ENCODE measurements around the gene TBC1D10B. TPM values are rescaled to one million over a fixed set of nuclear protein-coding genes. Genes with fewer than 3 reads are reported as not detected.
"Not testable (repeated sequence)": the region's sequence is repeated elsewhere in the genome, so short reads cannot be mapped to it uniquely, and the experiment has no call there.

TBC1D10B gene
- total RNA-seq, 2 experiments from 2014 or later, result 54.7 to 54.8 TPM

- ChIA-PET CTCF (no interaction called here), POLR2A (no interaction called here)
- no peaks in the 10 kb centered on the region for H3K9me3 Mint-ChIP-seq
- H3K4me1 Mint-ChIP-seq (ENCODE audit: low read depth), result peaks cover 6% of the 10 kb centered on the region
- H3K36me3 Mint-ChIP-seq, result peaks cover 4% of the 10 kb centered on the region
- no peaks in the 10 kb centered on the region for H3K27me3 Mint-ChIP-seq
- H3K27ac Mint-ChIP-seq, result no peak overlapping the region
- intact Hi-C loops (cut with micrococcal nuclease), result no loop called here
- H3K4me3 Mint-ChIP-seq, result no peak overlapping the region
- no peak for DNase-seq
Observed at GRCh38 chr16:30340621-30341020, 29.7 kb downstream of the TBC1D10B start.

- H3K4me3 Mint-ChIP-seq; H3K4me1 Mint-ChIP-seq (ENCODE audit: low read depth); POLR2A ChIA-PET; H3K27ac Mint-ChIP-seq; CTCF ChIA-PET; H3K9me3 Mint-ChIP-seq; H3K27me3 Mint-ChIP-seq; H3K36me3 Mint-ChIP-seq; DNase-seq; intact Hi-C loops (cut with micrococcal nuclease): not testable (repeated sequence)
Observed at GRCh38 chr16:30338715-30339114, 31.6 kb downstream of the TBC1D10B start.

GRCh38 chr16:30337964-30338357, 32.3 kb downstream of the TBC1D10B start:
- H3K27ac Mint-ChIP-seq; POLR2A ChIA-PET; intact Hi-C loops (cut with micrococcal nuclease); CTCF ChIA-PET; H3K9me3 Mint-ChIP-seq; H3K36me3 Mint-ChIP-seq; H3K27me3 Mint-ChIP-seq; H3K4me1 Mint-ChIP-seq (ENCODE audit: low read depth); H3K4me3 Mint-ChIP-seq; DNase-seq: not testable (repeated sequence)

GRCh38 chr16:30335598-30336474, 34.5 kb downstream of the TBC1D10B start:
- peaks cover 3% of the 10 kb centered on the region for H3K36me3 Mint-ChIP-seq
- intact Hi-C loops (cut with micrococcal nuclease), result loop anchor here (1.0 kb wide), 2 partner anchors 34 to 136 kb away; partner anchors contain the start of genes ITGAL and TBC1D10B
- no peaks in the 10 kb centered on the region for H3K9me3 Mint-ChIP-seq
- peak overlapping the region; percentile 94 for H3K4me3 Mint-ChIP-seq
- CTCF ChIA-PET, result interaction anchor here (0.9 to 2.0 kb wide), 5 partner anchors 60 to 262 kb away, joined by 3 to 5 read pairs (median 3); no protein-coding TSS in a partner anchor
- DNase-seq, result peak; percentile 61
- peak overlapping the region; percentile 84 for H3K27ac Mint-ChIP-seq
- POLR2A ChIA-PET, result interaction anchor here (0.7 to 1.6 kb wide), 4 partner anchors 18 to 72 kb away, joined by 3 to 4 read pairs (median 4); no protein-coding TSS in a partner anchor
- peaks cover 12% of the 10 kb centered on the region for H3K4me1 Mint-ChIP-seq (ENCODE audit: low read depth)
- no peaks in the 10 kb centered on the region for H3K27me3 Mint-ChIP-seq

- ChIA-PET POLR2A (interaction anchor here (0.7 to 1.6 kb wide), 4 partner anchors 19 to 73 kb away, joined by 3 to 4 read pairs (median 4); no protein-coding TSS in a partner anchor), CTCF (interaction anchor here (0.6 to 2.0 kb wide), 6 partner anchors 20 to 263 kb away, joined by 3 to 5 read pairs (median 4); partner anchors contain the start of gene CD2BP2)
- peak; percentile 89 for DNase-seq
- not testable (repeated sequence) for H3K36me3 Mint-ChIP-seq, H3K27me3 Mint-ChIP-seq, H3K9me3 Mint-ChIP-seq
- peaks cover 15% of the 10 kb centered on the region for H3K4me1 Mint-ChIP-seq (ENCODE audit: low read depth)
- H3K27ac Mint-ChIP-seq, result peak overlapping the region; percentile 84
- peak overlapping the region; percentile 94 for H3K4me3 Mint-ChIP-seq
- intact Hi-C loops (cut with micrococcal nuclease), result loop anchor here (1.0 kb wide), 2 partner anchors 35 to 137 kb away; partner anchors contain the start of genes ITGAL and TBC1D10B
Observed at GRCh38 chr16:30335028-30335597, 35.2 kb downstream of the TBC1D10B start.

- H3K36me3 Mint-ChIP-seq; H3K9me3 Mint-ChIP-seq; intact Hi-C loops (cut with micrococcal nuclease); H3K27me3 Mint-ChIP-seq: not testable (repeated sequence)
- peaks cover 17% of the 10 kb centered on the region for H3K4me1 Mint-ChIP-seq (ENCODE audit: low read depth)
- ChIA-PET CTCF (interaction anchor here (0.6 to 2.0 kb wide), 5 partner anchors 21 to 264 kb away, joined by 3 to 5 read pairs (median 4); partner anchors contain the start of gene CD2BP2), POLR2A (interaction anchor here (1.6 kb wide), 1 partner anchor 34 kb away, joined by 4 read pairs; no protein-coding TSS in a partner anchor)
- peak; percentile 93 for DNase-seq
- peak overlapping the region; percentile 85 for H3K27ac Mint-ChIP-seq
- H3K4me3 Mint-ChIP-seq, result peak overlapping the region; percentile 94
Observed at GRCh38 chr16:30334473-30334989, 35.8 kb downstream of the TBC1D10B start.

- H3K4me3 Mint-ChIP-seq; H3K27me3 Mint-ChIP-seq; DNase-seq; intact Hi-C loops (cut with micrococcal nuclease); CTCF ChIA-PET; H3K36me3 Mint-ChIP-seq; H3K9me3 Mint-ChIP-seq; H3K27ac Mint-ChIP-seq; POLR2A ChIA-PET: not testable (repeated sequence)
- H3K4me1 Mint-ChIP-seq (ENCODE audit: low read depth), result peaks cover 26% of the 10 kb centered on the region
Observed at GRCh38 chr16:30324220-30324619, 46.1 kb downstream of the TBC1D10B start.

GRCh38 chr16:30318647-30319046, 51.6 kb downstream of the TBC1D10B start:
- H3K27ac Mint-ChIP-seq; POLR2A ChIA-PET; DNase-seq; H3K9me3 Mint-ChIP-seq; H3K4me3 Mint-ChIP-seq; H3K36me3 Mint-ChIP-seq; H3K27me3 Mint-ChIP-seq; intact Hi-C loops (cut with micrococcal nuclease): not testable (repeated sequence)
- CTCF ChIA-PET, result interaction anchor here (0.7 kb wide), 1 partner anchor 124 kb away, joined by 3 read pairs; no protein-coding TSS in a partner anchor
- H3K4me1 Mint-ChIP-seq (ENCODE audit: low read depth), result peaks cover 16% of the 10 kb centered on the region

GRCh38 chr16:30310937-30311336, 59.4 kb downstream of the TBC1D10B start:
- CTCF ChIA-PET, H3K27ac Mint-ChIP-seq: not testable (repeated sequence)

GRCh38 chr16:30309255-30309654, 61.0 kb downstream of the TBC1D10B start:
- H3K27ac Mint-ChIP-seq; H3K36me3 Mint-ChIP-seq; H3K4me3 Mint-ChIP-seq; POLR2A ChIA-PET; intact Hi-C loops (cut with micrococcal nuclease); CTCF ChIA-PET; DNase-seq; H3K27me3 Mint-ChIP-seq; H3K9me3 Mint-ChIP-seq: not testable (repeated sequence)
- H3K4me1 Mint-ChIP-seq (ENCODE audit: low read depth), result peaks cover 18% of the 10 kb centered on the region

More at GRCh38 chr16:30310937-30311336, 59.4 kb downstream of the TBC1D10B start:
- peaks cover 24% of the 10 kb centered on the region for H3K4me1 Mint-ChIP-seq (ENCODE audit: low read depth)
- H3K9me3 Mint-ChIP-seq; H3K36me3 Mint-ChIP-seq; H3K27me3 Mint-ChIP-seq; DNase-seq; POLR2A ChIA-PET; intact Hi-C loops (cut with micrococcal nuclease); H3K4me3 Mint-ChIP-seq: not testable (repeated sequence)
